Astrocyte (in vitro differentiated cells and primary cell): Measurements from ENCODE around the gene MXRA7.
"Not testable (repeated sequence)": the region's sequence is repeated elsewhere in the genome, so short reads cannot be mapped to it uniquely, and the experiment has no call there.

Source experiments
- CTCF ChIP-seq: IDR thresholded peaks from 2 replicates; pipeline ENCODE4 v1.5.1; 2011; ENCODE audit warnings: low read depth, mild to moderate bottlenecking, inconsistent platforms, low read length, moderate library complexity; ENCODE audit not compliant: insufficient read depth
- EZH2 ChIP-seq: IDR thresholded peaks from 2 replicates; pipeline ENCODE4 v1.6.1; 2012; ENCODE audit warnings: mild to moderate bottlenecking, low read length, inconsistent platforms; ENCODE audit not compliant: insufficient read depth

DNA sequence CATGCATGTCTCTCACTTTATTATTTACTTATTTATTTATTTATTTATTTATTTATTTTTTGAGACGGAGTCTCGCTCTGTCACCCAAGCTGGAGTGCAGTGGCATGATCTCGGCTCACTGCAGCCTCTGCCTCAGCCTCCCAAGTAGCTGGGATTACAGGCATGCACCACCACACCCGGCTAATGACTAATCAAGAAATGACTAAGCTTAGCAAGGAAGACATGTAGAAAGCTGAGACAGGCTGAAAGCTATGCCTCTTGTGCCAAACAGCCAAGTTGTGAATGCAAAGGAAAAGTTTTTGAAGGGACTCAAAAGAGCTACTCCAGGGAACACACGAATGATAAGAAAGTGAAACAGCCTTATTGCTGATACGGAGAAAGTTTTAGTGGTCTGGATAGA lies 35.0 kb upstream of the MXRA7 start:
- not testable (repeated sequence) for TF ChIP-seq CTCF, EZH2
